ENCODE measurements around the gene TMEM144.
"Not testable (repeated sequence)": the region's sequence is repeated elsewhere in the genome, so short reads cannot be mapped to it uniquely, and the experiment has no call there.

The TMEM144 gene

GRCh38 chr4:158234671-158235070, 24.4 kb downstream of the TMEM144 start:
- DNase-seq (ENCODE audit: low read depth, low spot score) = no peak

DNA sequence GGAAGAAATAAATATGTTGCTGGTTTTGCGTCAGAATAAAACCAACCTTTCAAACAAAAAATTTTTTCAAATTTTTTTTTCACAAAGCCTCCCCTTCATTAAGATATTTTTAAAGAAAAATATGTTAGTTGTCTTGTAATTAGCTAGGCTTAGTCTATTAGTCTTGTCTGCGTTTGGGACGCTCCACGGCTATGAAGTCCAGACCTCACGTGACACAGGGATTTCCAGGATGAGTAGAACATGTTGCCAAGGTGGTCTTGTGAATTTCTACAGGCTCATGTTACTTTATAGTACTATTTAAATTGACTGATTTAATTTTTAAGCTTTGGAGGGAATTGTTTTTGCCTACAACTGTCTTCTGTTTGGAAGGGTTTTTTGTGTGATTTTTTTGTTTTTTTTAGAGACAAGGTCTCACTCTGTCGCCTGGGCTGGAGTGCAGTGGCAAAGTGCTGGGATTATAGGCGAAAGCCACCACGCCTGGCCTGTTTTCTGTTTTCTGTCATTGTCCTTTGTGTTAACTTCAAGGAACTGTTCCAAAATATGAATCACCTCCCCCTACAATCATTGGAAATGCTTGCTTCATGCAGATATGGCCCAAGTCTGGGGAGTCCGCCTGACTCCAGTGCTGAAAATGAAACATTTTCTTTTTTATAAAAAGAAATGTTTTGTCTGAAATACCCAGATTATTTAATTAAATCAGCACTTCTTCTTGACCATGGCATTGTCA, 26.2 kb downstream of the TMEM144 start:
- DNase-seq (ENCODE audit: low read depth, low spot score) = no peak

- DNase-seq (ENCODE audit: low read depth, low spot score) = no peak
Observed at GRCh38 chr4:158238575-158238974, 28.3 kb downstream of the TMEM144 start.

DNA sequence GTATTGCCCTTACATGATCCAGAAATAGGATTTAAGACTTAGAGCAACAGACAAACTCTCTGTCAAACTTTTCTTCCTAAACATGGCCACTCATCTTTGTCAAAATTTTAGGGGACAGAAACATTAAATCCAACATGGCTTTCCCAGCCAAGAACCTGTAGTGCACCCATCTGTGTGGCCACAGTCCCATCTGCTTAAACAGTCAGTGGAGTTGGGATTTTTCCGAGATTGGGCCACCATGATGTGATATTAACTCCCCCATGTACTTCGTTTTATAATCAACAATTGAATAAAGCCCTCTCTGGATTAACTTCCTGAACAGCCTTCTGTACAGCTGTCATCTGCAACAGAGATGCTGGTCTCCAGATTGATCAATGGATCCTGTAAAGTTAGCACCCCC, 28.9 kb downstream of the TMEM144 start:
- DNase-seq (ENCODE audit: low read depth, low spot score) = no peak

DNA sequence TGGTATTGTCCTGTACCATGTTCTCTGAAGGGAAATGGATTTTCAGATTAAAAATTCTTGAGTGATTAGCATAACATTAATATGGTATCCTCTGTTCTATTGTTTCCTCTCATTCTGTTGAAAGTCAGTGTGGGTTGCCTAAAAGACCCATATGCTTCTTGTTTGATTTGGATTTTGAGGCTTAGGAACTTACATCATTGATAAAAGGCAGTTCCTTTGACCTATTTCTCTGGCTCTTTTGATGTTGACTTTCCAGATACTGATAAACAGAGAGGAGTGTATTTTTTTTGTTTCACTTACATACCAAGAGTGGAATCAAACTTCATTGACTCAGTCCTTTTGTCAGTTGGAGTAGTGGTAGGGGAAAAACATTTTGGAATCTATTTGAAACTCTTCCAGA, 32.8 kb downstream of the TMEM144 start:
- no peak for DNase-seq (ENCODE audit: low read depth, low spot score)

- no peak for DNase-seq (ENCODE audit: low read depth, low spot score)
Observed at GRCh38 chr4:158250321-158250720, 40.0 kb downstream of the TMEM144 start.

GRCh38 chr4:158253350-158253980, 43.2 kb downstream of the TMEM144 start:
- DNase-seq (ENCODE audit: low read depth, low spot score) = peak; percentile 47

DNA sequence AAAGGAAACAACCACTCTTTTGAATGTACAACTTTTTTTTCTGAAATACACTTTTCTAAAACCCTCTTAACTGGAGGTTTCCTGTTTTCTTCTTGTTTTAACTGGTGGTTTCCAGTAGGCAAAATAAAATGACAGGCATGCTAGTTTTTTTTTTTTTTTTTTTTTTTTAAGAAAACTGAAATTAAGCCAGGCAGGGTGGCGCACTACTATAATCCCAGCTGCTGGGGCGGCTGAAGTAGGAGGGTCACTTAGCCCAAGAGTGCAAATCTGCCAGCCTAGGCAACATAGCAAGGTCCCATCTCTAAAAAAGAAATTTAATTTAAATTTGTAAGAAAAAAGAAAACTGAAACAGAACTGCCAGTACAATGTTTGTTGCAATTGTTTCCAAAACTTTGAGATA, 44.0 kb downstream of the TMEM144 start:
- DNase-seq (ENCODE audit: low read depth, low spot score) = no peak

GRCh38 chr4:158255727-158256324, 45.5 kb downstream of the TMEM144 start:
- peak; percentile 26 for DNase-seq (ENCODE audit: low read depth, low spot score)

- peak; percentile 15 for DNase-seq (ENCODE audit: low read depth, low spot score)
Observed at GRCh38 chr4:158259955-158260575, 49.8 kb downstream of the TMEM144 start.

DNA sequence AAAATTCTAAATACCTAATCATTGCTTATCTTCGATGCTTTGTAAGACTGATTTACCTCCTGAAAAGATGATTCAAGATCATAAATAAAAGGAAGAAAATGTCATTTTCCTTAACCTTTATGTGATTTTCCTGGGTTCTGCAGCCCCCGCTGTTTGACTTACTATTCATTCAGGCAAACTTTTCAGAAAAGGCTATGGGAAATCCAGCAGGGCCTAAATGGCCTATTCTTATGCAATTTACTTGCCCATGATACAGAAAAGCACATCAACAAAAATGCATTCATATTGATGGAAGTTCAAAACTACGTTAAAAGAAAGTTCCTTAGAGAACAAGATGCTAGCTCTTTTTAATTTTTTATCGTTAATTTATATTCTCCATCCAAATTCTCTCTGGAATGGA, 51.2 kb downstream of the TMEM144 start:
- no peak for DNase-seq (ENCODE audit: low read depth, low spot score)

GRCh38 chr4:158268553-158268952, 58.3 kb downstream of the TMEM144 start:
- DNase-seq (ENCODE audit: low read depth, low spot score) = no peak

DNA sequence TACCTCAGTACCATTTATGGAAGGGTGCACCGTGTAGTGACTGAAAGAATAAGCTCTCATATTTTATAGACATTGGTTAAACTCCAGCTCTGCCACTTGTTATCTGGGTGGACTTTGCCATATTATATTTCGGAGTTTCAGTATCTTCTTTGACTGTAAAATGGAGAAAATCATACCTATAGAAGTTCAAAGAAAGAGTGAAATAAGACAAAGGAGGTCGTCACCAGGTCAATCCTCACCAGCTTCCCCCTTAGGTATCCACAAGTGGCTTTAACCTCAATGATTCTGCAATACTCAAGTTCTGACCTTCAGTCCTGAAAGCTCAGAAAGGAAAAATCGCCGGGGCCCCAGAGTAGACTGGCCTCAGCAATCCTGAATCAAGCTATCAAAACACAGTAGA, 64.3 kb downstream of the TMEM144 start:
- no peak for DNase-seq (ENCODE audit: low read depth, low spot score)

DNA sequence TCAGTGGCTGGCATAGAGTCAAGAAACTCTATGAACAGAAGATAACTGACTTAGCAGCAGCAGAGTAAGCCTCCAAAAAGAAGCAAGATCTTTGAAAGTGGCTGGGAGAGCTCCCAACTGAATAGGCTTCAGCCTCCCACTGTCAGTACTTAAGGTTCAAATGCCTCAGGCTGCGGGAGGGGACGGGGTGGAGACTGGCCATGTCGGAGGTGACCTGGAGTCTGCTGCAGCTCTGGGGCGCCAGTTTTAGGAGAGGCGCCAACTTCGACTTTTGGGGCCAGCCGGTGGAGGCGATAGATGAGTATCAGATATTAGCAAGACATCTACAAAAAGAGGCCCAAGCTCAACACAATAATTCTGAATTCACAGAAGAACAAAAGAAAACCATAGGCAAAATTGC, 67.3 kb downstream of the TMEM144 start:
- no peak for DNase-seq (ENCODE audit: low read depth, low spot score)

- not testable (repeated sequence) for DNase-seq (ENCODE audit: low read depth, low spot score)
Observed at GRCh38 chr4:158279052-158279451, 68.8 kb downstream of the TMEM144 start.

- no peak for DNase-seq (ENCODE audit: low read depth, low spot score)
Observed at GRCh38 chr4:158280856-158281255, 70.6 kb downstream of the TMEM144 start.

DNA sequence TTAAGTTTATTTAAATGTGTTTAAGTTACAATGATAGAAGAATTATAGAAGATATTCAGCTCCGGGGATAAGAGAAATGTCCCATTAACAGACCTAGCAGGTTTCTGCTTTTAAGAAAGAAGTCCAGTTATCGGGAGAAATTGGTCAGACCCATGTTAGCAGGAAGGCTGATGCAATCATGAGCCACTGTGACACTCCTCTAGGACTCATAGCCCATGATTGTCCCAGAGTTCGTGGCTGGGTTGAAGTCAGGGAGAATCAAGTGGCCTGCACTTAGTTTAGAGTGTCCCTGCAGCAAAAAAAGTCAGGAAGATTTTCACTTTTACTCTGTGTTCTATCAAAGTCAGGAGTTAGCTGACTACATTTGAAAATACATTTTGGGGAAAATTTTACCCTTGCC, 72.0 kb downstream of the TMEM144 start:
- no peak for DNase-seq (ENCODE audit: low read depth, low spot score)

DNA sequence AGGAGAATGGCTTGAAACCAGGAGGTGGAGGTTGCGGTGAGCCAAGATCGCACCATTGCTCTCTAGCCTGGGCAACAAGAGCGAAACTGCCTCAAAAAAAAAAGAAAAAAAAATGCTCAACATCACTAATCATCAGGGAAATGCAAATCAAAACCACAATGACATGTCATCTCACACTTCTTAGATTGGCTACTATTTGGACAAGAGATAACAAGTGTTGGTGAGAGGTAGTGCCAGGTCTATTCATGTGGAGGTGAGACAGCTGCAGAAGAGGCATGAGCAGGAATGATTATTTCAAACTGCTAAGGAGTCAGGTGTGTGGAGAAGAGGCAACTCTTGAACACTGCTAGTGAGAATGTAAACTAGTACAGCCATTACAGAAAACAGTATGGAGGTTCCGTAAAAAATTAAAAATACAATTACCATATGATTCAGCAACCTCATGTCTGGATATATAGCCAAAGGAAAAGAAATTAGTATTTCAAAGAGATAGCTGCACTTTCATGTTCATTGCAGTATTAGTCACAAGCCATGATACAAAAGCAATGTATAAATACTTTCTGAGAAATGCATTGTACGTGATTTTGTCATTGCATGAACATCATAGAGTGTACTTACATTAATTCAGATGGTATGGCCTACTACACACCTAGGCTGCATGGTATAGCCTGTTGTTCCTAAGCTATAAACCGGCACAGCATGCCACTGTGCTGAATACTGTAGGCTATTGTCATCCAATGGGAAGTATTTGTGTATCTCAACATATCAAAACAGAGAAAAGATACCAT, 75.3 kb downstream of the TMEM144 start:
- no peak for DNase-seq (ENCODE audit: low read depth, low spot score)

GRCh38 chr4:158290912-158291311, 80.6 kb downstream of the TMEM144 start:
- DNase-seq (ENCODE audit: low read depth, low spot score) = no peak

DNA sequence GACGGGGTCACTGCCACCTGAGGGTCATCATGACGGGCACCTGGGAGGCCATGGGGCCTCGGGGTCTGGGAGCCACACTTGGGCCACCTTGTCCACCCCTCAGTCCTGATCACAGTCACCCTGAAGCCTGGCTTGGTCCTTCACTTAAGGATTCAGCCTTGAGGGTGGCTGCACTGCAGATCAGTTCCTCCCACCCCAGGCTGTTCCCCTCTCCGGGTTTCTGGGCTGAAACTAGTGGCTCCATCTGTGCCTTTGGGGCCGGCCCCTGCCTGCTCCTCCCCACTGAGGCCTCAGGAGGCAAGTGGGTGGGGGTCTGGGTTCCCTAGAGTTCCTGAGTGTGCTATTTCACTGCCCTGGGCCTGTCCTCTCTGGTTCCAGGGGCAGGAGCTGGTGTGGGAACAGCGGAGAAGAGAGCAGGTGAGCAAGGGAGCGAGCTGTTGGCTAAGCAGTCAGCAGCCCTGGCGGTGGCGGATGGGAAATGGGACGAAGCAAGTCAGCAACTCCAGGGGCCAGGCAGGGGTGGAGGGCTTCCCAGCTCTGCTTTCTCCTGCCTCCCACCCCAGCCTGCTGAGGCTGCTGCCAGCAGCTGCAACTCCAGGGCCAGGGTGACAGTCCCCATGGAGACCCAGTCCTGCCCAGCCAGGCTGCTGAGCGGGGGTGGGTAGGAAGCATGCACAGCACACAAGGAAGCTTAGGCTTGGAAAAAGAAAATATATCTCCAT, 81.2 kb downstream of the TMEM144 start:
- no peak for DNase-seq (ENCODE audit: low read depth, low spot score)

- no peak for DNase-seq (ENCODE audit: low read depth, low spot score)
Observed at GRCh38 chr4:158292156-158292555, 81.9 kb downstream of the TMEM144 start.
